ENCODE measurements around the gene ENAH.

The ENAH gene

GRCh38 chr1:225532240-225532944 is 120.5 kb downstream of the ENAH start:
- Histone ChIP-seq H3K27ac (no peak overlapping the region), H3K27me3 (replicated peaks) (no peaks in the 10 kb centered on the region), H3K36me3 (replicated peaks) (peaks cover 5% of the 10 kb centered on the region), H3K4me3 (ENCODE audit: low read depth, low read length) (no peak overlapping the region)
- DNase-seq, result no peak
- TF ChIP-seq, protein P1, sequence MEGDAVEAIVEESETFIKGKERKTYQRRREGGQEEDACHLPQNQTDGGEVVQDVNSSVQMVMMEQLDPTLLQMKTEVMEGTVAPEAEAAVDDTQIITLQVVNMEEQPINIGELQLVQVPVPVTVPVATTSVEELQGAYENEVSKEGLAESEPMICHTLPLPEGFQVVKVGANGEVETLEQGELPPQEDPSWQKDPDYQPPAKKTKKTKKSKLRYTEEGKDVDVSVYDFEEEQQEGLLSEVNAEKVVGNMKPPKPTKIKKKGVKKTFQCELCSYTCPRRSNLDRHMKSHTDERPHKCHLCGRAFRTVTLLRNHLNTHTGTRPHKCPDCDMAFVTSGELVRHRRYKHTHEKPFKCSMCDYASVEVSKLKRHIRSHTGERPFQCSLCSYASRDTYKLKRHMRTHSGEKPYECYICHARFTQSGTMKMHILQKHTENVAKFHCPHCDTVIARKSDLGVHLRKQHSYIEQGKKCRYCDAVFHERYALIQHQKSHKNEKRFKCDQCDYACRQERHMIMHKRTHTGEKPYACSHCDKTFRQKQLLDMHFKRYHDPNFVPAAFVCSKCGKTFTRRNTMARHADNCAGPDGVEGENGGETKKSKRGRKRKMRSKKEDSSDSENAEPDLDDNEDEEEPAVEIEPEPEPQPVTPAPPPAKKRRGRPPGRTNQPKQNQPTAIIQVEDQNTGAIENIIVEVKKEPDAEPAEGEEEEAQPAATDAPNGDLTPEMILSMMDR (IDR thresholded peaks at IDR 0.05; ENCODE audit: low read depth, low read length, missing control alignments), result no peak
- in situ Hi-C loops (cut with HindIII; ENCODE audit: low pct_ligation_motif_present, low sequenced_read_pairs), result no loop called here

DNA sequence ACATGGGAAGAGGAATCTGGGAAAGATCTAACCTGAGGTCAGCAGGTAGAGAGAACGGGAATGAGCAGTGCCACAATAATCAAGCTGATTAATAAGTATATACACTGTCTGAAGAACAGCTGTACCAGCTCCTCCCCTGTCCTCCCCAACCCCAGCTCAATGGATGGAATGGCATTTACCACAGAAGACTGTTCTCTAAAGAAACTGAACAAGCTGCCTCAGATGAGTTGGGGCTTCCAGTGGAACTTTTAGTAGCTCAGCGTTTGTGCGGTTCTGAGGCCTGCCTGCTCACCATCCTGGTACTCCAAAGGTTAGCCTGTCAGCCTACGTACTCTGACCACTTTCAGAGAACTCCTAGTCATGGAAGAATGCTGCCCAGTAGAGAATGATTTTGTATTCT is 123.2 kb downstream of the ENAH start:
- Histone ChIP-seq H3K27ac (no peak overlapping the region), H3K36me3 (replicated peaks) (peaks cover 5% of the 10 kb centered on the region), H3K27me3 (replicated peaks) (no peaks in the 10 kb centered on the region), H3K4me3 (ENCODE audit: low read depth, low read length) (no peak overlapping the region)
- in situ Hi-C loops (cut with HindIII; ENCODE audit: low pct_ligation_motif_present, low sequenced_read_pairs), result no loop called here
- no peak for DNase-seq
- TF ChIP-seq, protein P1 (IDR thresholded peaks at IDR 0.05; ENCODE audit: low read depth, low read length, missing control alignments), result no peak

DNA sequence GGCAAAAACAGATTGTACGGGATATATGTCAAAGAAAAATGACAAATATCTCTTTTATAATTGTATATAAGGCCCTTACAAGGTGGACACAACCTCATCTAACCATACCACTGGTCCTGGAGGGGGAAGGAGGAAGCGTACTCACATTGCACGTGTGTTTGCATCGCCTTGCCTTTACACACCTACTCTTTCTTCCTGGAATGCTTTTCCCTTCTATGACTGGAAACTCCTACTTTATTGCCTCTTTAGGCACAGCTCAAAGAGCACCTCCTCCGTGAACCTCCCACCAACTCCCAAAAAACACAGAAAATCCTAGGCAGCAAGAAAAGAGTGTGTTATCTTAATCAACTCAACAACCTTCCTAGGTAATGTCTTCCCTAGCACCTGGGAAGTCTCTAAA is 125.3 kb downstream of the ENAH start:
- in situ Hi-C loops (cut with HindIII; ENCODE audit: low pct_ligation_motif_present, low sequenced_read_pairs), result no loop called here
- Histone ChIP-seq H3K27ac (no peak overlapping the region), H3K27me3 (replicated peaks) (no peaks in the 10 kb centered on the region), H3K4me3 (ENCODE audit: low read depth, low read length) (no peak overlapping the region), H3K36me3 (replicated peaks) (peaks cover 5% of the 10 kb centered on the region)
- DNase-seq, result no peak
- TF ChIP-seq, protein P1 (IDR thresholded peaks at IDR 0.05; ENCODE audit: low read depth, low read length, missing control alignments), result no peak

DNA sequence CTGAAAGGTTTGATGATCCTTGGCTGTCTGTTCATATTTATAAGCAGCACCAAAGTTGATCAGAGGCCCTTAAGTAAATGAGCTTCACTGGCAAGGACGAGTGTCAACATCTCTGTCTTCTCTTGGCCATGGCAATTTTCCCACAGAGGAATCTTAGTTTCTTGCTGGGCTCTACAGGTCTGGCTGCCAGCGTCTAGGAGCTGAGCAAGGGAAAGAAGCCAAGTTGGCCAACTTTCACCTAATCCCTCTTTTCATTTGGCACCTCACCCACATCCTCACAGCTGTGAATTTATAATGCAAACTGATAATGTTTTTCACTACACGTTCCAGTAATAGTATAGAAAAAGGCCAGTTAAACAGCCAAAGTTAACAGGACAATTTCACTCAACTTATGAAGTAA is 126.0 kb downstream of the ENAH start:
- no peak overlapping the region for H3K4me3 ChIP-seq (ENCODE audit: low read depth, low read length)
- in situ Hi-C loops (cut with HindIII; ENCODE audit: low pct_ligation_motif_present, low sequenced_read_pairs), result no loop called here
- H3K27me3 ChIP-seq (replicated peaks), result no peaks in the 10 kb centered on the region
- H3K36me3 ChIP-seq (replicated peaks), result peaks cover 5% of the 10 kb centered on the region
- DNase-seq, result no peak
- TF ChIP-seq, protein P1 (IDR thresholded peaks at IDR 0.05; ENCODE audit: low read depth, low read length, missing control alignments), result no peak
- H3K27ac ChIP-seq, result no peak overlapping the region

DNA sequence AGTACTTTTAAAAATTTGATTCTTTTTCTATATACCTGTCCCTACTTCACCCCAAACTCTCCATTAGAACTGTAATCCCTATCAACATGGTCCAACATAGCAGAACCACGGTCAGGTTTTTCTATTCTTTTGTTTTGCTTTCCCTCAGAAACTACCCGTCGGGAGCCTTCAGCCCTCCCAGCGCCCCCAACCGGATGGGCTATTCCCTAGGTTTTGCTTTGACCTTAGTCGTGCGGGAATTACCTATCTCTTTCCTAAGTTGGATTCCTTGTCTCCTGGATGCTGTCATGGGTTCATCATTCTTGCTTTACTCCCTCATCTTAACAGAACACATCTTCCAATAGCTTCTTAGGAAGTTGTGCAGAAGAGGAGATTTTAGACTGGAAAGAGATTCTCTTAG is 127.5 kb downstream of the ENAH start:
- no peak overlapping the region for H3K4me3 ChIP-seq (ENCODE audit: low read depth, low read length)
- H3K27me3 ChIP-seq (replicated peaks), result no peaks in the 10 kb centered on the region
- DNase-seq, result no peak
- no peak overlapping the region for H3K27ac ChIP-seq
- TF ChIP-seq, protein P1 (IDR thresholded peaks at IDR 0.05; ENCODE audit: low read depth, low read length, missing control alignments), result no peak
- in situ Hi-C loops (cut with HindIII; ENCODE audit: low pct_ligation_motif_present, low sequenced_read_pairs), result no loop called here
- H3K36me3 ChIP-seq (replicated peaks), result peaks cover 5% of the 10 kb centered on the region

GRCh38 chr1:225524570-225524969 is 128.4 kb downstream of the ENAH start:
- Histone ChIP-seq H3K27me3 (replicated peaks) (no peaks in the 10 kb centered on the region), H3K36me3 (replicated peaks) (peaks cover 1% of the 10 kb centered on the region), H3K27ac (no peak overlapping the region), H3K4me3 (ENCODE audit: low read depth, low read length) (no peak overlapping the region)
- TF ChIP-seq, protein P1 (IDR thresholded peaks at IDR 0.05; ENCODE audit: low read depth, low read length, missing control alignments), result no peak
- no peak for DNase-seq
- in situ Hi-C loops (cut with HindIII; ENCODE audit: low pct_ligation_motif_present, low sequenced_read_pairs), result no loop called here

All from brain microvascular endothelial cell (primary cell).